H9 (cell line): Measurements from ENCODE around the gene PDYN. TPM values are rescaled to one million over a fixed set of nuclear protein-coding genes. Genes with fewer than 3 reads are reported as not detected.
A peak's percentile ranks its signal among the peaks of the same experiment; 100 is the strongest.

Source experiments
- DNase-seq: peaks from one replicate; pipeline ENCODE4 v3.0.0-alpha.2; 2017
- H2AFZ ChIP-seq: one replicate; pipeline ENCODE4 v1.6.1; 2013; ENCODE audit warnings: mild to moderate bottlenecking, low read length, control low read depth, moderate library complexity
- H2AK5ac ChIP-seq: 2 replicates; pipeline ENCODE4 v1.6.1; 2013; ENCODE audit warnings: low read length, control low read depth, mixed read lengths; ENCODE audit not compliant: insufficient read length
- H2BK120ac ChIP-seq: one replicate; pipeline ENCODE4 v1.6.1; 2013; ENCODE audit warnings: low read depth, mild to moderate bottlenecking, low read length, control low read depth, inconsistent platforms; ENCODE audit not compliant: poor library complexity, severe bottlenecking
- H2BK12ac ChIP-seq: 2 replicates; pipeline ENCODE4 v1.6.1; 2013; ENCODE audit warnings: low read length, control low read depth, mixed read lengths, low read depth; ENCODE audit not compliant: insufficient read length
- H2BK15ac ChIP-seq: 2 replicates; pipeline ENCODE4 v1.6.1; 2013; ENCODE audit warnings: low read depth, low read length, control low read depth
- H2BK20ac ChIP-seq: one replicate; pipeline ENCODE4 v1.6.1; 2013; ENCODE audit warnings: low read depth, mild to moderate bottlenecking, low read length, control low read depth, inconsistent platforms; ENCODE audit not compliant: poor library complexity, severe bottlenecking
- H2BK5ac ChIP-seq: 2 replicates; pipeline ENCODE4 v1.6.1; 2013; ENCODE audit warnings: low read length, control low read depth, mixed read lengths; ENCODE audit not compliant: insufficient read length
- H3K14ac ChIP-seq: 2 replicates; pipeline ENCODE4 v1.6.1; 2013; ENCODE audit warnings: low read length, control low read depth; ENCODE audit not compliant: insufficient read depth
- H3K18ac ChIP-seq: 2 replicates; pipeline ENCODE4 v1.6.1; 2013; ENCODE audit warnings: low read depth, mild to moderate bottlenecking, mixed read lengths, low read length, control low read depth; ENCODE audit not compliant: insufficient read length
- H3K23ac ChIP-seq: 2 replicates; pipeline ENCODE4 v1.6.1; 2013; ENCODE audit warnings: low read length, control low read depth, mixed read lengths, low read depth; ENCODE audit not compliant: insufficient read length
- H3K23me2 ChIP-seq: 2 replicates; pipeline ENCODE4 v1.6.1; 2013; ENCODE audit warnings: low read depth, mild to moderate bottlenecking, mixed read lengths, low read length, control low read depth; ENCODE audit not compliant: insufficient read length, poor library complexity, severe bottlenecking
- H3K27ac ChIP-seq: 2 replicates; pipeline ENCODE4 v1.5.1; 2013; ENCODE audit warnings: low read length, control low read depth, mixed read lengths, low read depth; ENCODE audit not compliant: insufficient read length
- H3K27me3 ChIP-seq: 2 replicates; pipeline ENCODE4 v1.6.1; 2013; ENCODE audit warnings: low read length, control low read depth, inconsistent platforms; ENCODE audit not compliant: insufficient read depth
- H3K4ac ChIP-seq: 2 replicates; pipeline ENCODE4 v1.6.1; 2013; ENCODE audit warnings: low read depth, mild to moderate bottlenecking, control low read depth, inconsistent platforms, low read length, moderate library complexity
- H3K4me1 ChIP-seq: 2 replicates; pipeline ENCODE4 v1.6.1; 2013; ENCODE audit warnings: low read length, control low read depth, inconsistent platforms; ENCODE audit not compliant: insufficient read depth
- H3K4me2 ChIP-seq: 2 replicates; pipeline ENCODE4 v1.6.1; 2013; ENCODE audit warnings: low read length, control low read depth, mixed read lengths; ENCODE audit not compliant: insufficient read length, insufficient read depth
- H3K56ac ChIP-seq: 2 replicates; pipeline ENCODE4 v1.6.1; 2013; ENCODE audit warnings: low read depth, mild to moderate bottlenecking, mixed read lengths, low read length, control low read depth; ENCODE audit not compliant: insufficient read length
- H3K79me1 ChIP-seq: 2 replicates; pipeline ENCODE4 v1.6.1; 2013; ENCODE audit warnings: low read depth, mild to moderate bottlenecking, moderate library complexity, low read length, control low read depth, inconsistent platforms; ENCODE audit not compliant: insufficient read depth, poor library complexity, severe bottlenecking
- H3K79me2 ChIP-seq: 2 replicates; pipeline ENCODE4 v1.6.1; 2013; ENCODE audit warnings: low read length, control low read depth, inconsistent platforms; ENCODE audit not compliant: insufficient read depth
- H3K9ac ChIP-seq: 2 replicates; pipeline ENCODE4 v1.6.1; 2013; ENCODE audit warnings: low read length, control low read depth, mixed read lengths; ENCODE audit not compliant: insufficient read length; ENCODE audit errors: extremely low read depth
- H3K9me3 ChIP-seq: one replicate; pipeline ENCODE4 v1.6.1; 2013; ENCODE audit warnings: low read depth, low read length, inconsistent platforms; ENCODE audit not compliant: control insufficient read depth
- H3T11ph ChIP-seq: one replicate; pipeline ENCODE4 v1.6.1; 2013; ENCODE audit warnings: mild to moderate bottlenecking, low read length, control low read depth, inconsistent platforms
- H4K20me1 ChIP-seq: one replicate; pipeline ENCODE4 v1.6.1; 2013; ENCODE audit not compliant: control insufficient read depth, insufficient read length, insufficient read depth
- H4K5ac ChIP-seq: 2 replicates; pipeline ENCODE4 v1.6.1; 2013; ENCODE audit warnings: low read depth, mild to moderate bottlenecking, mixed read lengths, low read length, control low read depth; ENCODE audit not compliant: insufficient read length
- H4K8ac ChIP-seq: replicated peaks from 2 replicates; pipeline ENCODE4 v1.6.1; 2013; ENCODE audit warnings: low read length, control low read depth, mixed read lengths, low read depth; ENCODE audit not compliant: insufficient read length
- H4K91ac ChIP-seq: 2 replicates; pipeline ENCODE4 v1.6.1; 2013; ENCODE audit warnings: low read depth, mild to moderate bottlenecking, moderate library complexity, mixed read lengths, low read length, control low read depth; ENCODE audit not compliant: insufficient read length
- H3K27ac Mint-ChIP-seq, 3 experiments: 2 replicates in 2 of 3; 3 replicates in 1 of 3; pipeline ENCODE4 v1.8.0; 2020 to 2021; ENCODE audit warnings: mixed read lengths in 3 of 3, mild to moderate bottlenecking in 1 of 3, moderate library complexity in 1 of 3
- H3K27me3 Mint-ChIP-seq: 2 replicates; pipeline ENCODE4 v1.8.0; 2021; ENCODE audit warnings: low read depth, mild to moderate bottlenecking, moderate library complexity, mixed read lengths
- H3K36me3 Mint-ChIP-seq, 3 experiments: 2 replicates in 2 of 3; 3 replicates in 1 of 3; pipeline ENCODE4 v1.8.0; 2020 to 2021; ENCODE audit warnings: low read depth in 3 of 3, mixed read lengths in 3 of 3; ENCODE audit not compliant: insufficient read depth in 1 of 3
- H3K4me1 Mint-ChIP-seq, 2 experiments: 2 replicates each; pipeline ENCODE4 v1.8.0; 2020; ENCODE audit warnings: mixed read lengths in 2 of 2
- H3K4me3 Mint-ChIP-seq, 2 experiments: 2 replicates in 1 of 2; 3 replicates in 1 of 2; pipeline ENCODE4 v1.8.0; 2020 to 2021; ENCODE audit warnings: mild to moderate bottlenecking in 2 of 2, mixed read lengths in 2 of 2, moderate library complexity in 1 of 2
- H3K9me3 Mint-ChIP-seq, 2 experiments: 2 replicates in 1 of 2; 3 replicates in 1 of 2; pipeline ENCODE4 v1.8.0; 2020; ENCODE audit warnings: mild to moderate bottlenecking in 2 of 2, mixed read lengths in 2 of 2, moderate library complexity in 1 of 2
- CTCF ChIP-seq: fragments of 200-600 bp; sonication (generic); conservative IDR thresholded peaks from 3 replicates; pipeline ENCODE4 v1.8.0; 2021; ENCODE audit warnings: antibody characterized with exemption, mild to moderate bottlenecking
- WGBS: extraction: QIAGEN DNeasy Blood & Tissue Kit; methylation state at CpG from one replicate; pipeline ENCODE4 v1.1.7; 2013; ENCODE audit warnings: missing lambda C conversion rate, low lambda C conversion rate, mixed read lengths; ENCODE audit not compliant: insufficient read length; ENCODE audit errors: extremely low coverage; 5-methylcytosine and 5-hydroxymethylcytosine counted together
- total RNA-seq: library from RNA; stranded (reverse); gene quantifications from 2 replicates; pipeline ENCODE4 v1.2.1, GENCODE V29; 2021

PDYN gene
- total RNA-seq, 1 experiment from 2014 or later: 0.63 TPM

GRCh38 chr20:2005359-2005758, 11.5 kb upstream of the PDYN start:
- peaks cover 46% of the 10 kb centered on the region for H3K27me3 Mint-ChIP-seq
- Histone ChIP-seq H2BK12ac (no peak overlapping the region), H3K79me2 (no peaks in the 10 kb centered on the region), H4K91ac (no peak overlapping the region), H3T11ph (no peak overlapping the region), H3K79me1 (no peaks in the 10 kb centered on the region), H3K18ac (no peak overlapping the region), H3K27ac (no peak overlapping the region), H4K20me1 (no peaks in the 10 kb centered on the region), H3K9me3 (no peaks in the 10 kb centered on the region), H3K4me1 (no peaks in the 10 kb centered on the region), H3K14ac (no peak overlapping the region), H2BK120ac (no peak overlapping the region), H4K5ac (no peak overlapping the region), H4K8ac (no peak overlapping the region), H2BK15ac (no peak overlapping the region), H3K23ac (no peak overlapping the region), H3K56ac (no peak overlapping the region), H2AFZ (no peak overlapping the region), H3K27me3 (no peaks in the 10 kb centered on the region), H3K9ac (no peak overlapping the region), H3K4me2 (no peak overlapping the region), H2BK5ac (no peak overlapping the region), H2BK20ac (no peak overlapping the region), H2AK5ac (no peak overlapping the region), H3K4ac (no peak overlapping the region), H3K23me2 (no peaks in the 10 kb centered on the region)
- whole genome bisulfite sequencing: no CpG with 5 or more reads among the region's 1 CpG
- H3K27ac Mint-ChIP-seq: no peak overlapping the region
- TF ChIP-seq CTCF: no peak
- peaks cover 29 to 47% of the 10 kb centered on the region in 2 experiments for H3K4me1 Mint-ChIP-seq
- H3K9me3 Mint-ChIP-seq: no peaks in the 10 kb centered on the region
- DNase-seq: peak; percentile 13
- H3K36me3 Mint-ChIP-seq: no peaks in the 10 kb centered on the region
- no peak overlapping the region for H3K4me3 Mint-ChIP-seq
